ENCODE data around the gene TBATA. TPM values are rescaled to one million over a fixed set of nuclear protein-coding genes. Genes with fewer than 3 reads are reported as not detected.

TBATA gene
- total RNA-seq, 1 experiment from 2014 or later = not detected

DNA sequence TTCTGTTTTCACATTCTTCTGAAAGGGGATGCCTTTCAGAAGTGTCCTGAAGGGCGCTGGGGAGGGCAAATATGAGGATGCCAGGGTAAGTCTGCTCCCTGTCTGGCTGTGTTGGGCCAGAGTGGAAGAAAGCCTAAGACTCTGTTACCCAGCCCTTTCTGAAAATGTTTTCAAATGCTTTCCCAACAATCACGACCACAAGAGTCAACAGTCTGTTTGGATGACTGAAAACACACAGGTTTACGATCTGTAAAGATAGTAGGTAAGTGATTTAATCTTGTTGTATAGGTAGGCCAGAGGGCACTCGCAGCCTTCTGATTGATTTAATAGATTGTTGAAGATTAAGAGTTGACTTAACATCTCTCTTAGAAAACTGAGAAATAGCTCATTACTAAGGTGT lies 43.7 kb upstream of the TBATA start:
- POLR2A ChIA-PET = no interaction called here
- CTCF ChIA-PET = no interaction called here
- H3K27me3 Mint-ChIP-seq (ENCODE audit: low read depth) = no peaks in the 10 kb centered on the region

DNA sequence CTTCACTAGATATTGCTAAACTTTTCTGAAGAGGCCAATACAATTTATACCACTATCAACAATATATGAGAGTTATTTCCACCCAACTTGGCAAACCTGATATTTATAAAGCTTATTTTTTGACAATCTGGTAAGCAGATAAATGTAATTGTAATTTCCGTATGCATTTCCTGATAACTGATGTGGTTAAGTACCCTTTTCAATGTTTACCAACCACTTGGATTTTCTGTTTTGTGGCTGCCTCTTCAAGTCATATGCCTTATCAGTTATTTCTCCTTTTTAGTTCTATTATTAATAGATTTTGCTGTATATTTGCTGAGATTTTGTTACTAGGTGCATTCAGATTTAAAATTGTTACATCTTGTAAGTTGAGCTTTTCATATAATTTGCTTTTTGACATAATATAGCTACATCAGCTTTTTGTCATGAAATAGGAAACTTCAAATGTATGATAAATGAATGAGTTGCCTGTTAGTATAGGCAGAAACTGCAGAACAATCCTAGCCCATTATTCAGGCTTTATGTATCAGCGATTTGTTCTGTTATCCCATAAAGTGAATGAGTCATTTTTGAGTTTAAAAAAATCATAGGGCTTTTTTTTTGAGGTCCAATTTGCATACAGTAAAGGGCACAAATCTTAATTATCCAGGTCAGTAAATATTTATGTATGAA lies 42.0 kb upstream of the TBATA start:
- H3K4me3 Mint-ChIP-seq = no peak overlapping the region
- TF ChIP-seq, protein P1, sequence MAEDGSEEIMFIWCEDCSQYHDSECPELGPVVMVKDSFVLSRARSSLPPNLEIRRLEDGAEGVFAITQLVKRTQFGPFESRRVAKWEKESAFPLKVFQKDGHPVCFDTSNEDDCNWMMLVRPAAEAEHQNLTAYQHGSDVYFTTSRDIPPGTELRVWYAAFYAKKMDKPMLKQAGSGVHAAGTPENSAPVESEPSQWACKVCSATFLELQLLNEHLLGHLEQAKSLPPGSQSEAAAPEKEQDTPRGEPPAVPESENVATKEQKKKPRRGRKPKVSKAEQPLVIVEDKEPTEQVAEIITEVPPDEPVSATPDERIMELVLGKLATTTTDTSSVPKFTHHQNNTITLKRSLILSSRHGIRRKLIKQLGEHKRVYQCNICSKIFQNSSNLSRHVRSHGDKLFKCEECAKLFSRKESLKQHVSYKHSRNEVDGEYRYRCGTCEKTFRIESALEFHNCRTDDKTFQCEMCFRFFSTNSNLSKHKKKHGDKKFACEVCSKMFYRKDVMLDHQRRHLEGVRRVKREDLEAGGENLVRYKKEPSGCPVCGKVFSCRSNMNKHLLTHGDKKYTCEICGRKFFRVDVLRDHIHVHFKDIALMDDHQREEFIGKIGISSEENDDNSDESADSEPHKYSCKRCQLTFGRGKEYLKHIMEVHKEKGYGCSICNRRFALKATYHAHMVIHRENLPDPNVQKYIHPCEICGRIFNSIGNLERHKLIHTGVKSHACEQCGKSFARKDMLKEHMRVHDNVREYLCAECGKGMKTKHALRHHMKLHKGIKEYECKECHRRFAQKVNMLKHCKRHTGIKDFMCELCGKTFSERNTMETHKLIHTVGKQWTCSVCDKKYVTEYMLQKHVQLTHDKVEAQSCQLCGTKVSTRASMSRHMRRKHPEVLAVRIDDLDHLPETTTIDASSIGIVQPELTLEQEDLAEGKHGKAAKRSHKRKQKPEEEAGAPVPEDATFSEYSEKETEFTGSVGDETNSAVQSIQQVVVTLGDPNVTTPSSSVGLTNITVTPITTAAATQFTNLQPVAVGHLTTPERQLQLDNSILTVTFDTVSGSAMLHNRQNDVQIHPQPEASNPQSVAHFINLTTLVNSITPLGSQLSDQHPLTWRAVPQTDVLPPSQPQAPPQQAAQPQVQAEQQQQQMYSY (CRISPR knock-in tag; IDR thresholded peaks at IDR 0.05) = no peak
- TF ChIP-seq OVOL2 (CRISPR knock-in tag; IDR thresholded peaks at IDR 0.05; ENCODE audit: borderline replicate concordance) (no peak), ELF4 (CRISPR knock-in tag; IDR thresholded peaks at IDR 0.05; ENCODE audit: low read depth) (no peak), NFYB (CRISPR knock-in tag; conservative IDR thresholded peaks at IDR 0.05; ENCODE audit: low read depth) (no peak), NFE2L1 (CRISPR knock-in tag; IDR thresholded peaks at IDR 0.05) (no peak), ZNF396 (CRISPR knock-in tag; IDR thresholded peaks at IDR 0.05; ENCODE audit: borderline replicate concordance) (no peak), TCF7 (CRISPR knock-in tag; IDR thresholded peaks at IDR 0.05; ENCODE audit: low read depth) (no peak), ZNF121 (CRISPR knock-in tag; IDR thresholded peaks at IDR 0.05) (no peak), GRHL2 (CRISPR knock-in tag; IDR thresholded peaks at IDR 0.05; ENCODE audit: insufficient replicate concordance, severe bottlenecking) (no peak)
- TF ChIP-seq, protein P2, sequence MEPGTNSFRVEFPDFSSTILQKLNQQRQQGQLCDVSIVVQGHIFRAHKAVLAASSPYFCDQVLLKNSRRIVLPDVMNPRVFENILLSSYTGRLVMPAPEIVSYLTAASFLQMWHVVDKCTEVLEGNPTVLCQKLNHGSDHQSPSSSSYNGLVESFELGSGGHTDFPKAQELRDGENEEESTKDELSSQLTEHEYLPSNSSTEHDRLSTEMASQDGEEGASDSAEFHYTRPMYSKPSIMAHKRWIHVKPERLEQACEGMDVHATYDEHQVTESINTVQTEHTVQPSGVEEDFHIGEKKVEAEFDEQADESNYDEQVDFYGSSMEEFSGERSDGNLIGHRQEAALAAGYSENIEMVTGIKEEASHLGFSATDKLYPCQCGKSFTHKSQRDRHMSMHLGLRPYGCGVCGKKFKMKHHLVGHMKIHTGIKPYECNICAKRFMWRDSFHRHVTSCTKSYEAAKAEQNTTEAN (CRISPR knock-in tag; IDR thresholded peaks at IDR 0.05) = no peak
- TF ChIP-seq, protein P3, sequence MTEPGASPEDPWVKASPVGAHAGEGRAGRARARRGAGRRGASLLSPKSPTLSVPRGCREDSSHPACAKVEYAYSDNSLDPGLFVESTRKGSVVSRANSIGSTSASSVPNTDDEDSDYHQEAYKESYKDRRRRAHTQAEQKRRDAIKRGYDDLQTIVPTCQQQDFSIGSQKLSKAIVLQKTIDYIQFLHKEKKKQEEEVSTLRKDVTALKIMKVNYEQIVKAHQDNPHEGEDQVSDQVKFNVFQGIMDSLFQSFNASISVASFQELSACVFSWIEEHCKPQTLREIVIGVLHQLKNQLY (CRISPR knock-in tag; IDR thresholded peaks at IDR 0.05) = no peak
- TF ChIP-seq, protein P4, sequence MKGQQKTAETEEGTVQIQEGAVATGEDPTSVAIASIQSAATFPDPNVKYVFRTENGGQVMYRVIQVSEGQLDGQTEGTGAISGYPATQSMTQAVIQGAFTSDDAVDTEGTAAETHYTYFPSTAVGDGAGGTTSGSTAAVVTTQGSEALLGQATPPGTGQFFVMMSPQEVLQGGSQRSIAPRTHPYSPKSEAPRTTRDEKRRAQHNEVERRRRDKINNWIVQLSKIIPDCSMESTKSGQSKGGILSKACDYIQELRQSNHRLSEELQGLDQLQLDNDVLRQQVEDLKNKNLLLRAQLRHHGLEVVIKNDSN (CRISPR knock-in tag; IDR thresholded peaks at IDR 0.05) = no peak
- TF ChIP-seq, protein P5, sequence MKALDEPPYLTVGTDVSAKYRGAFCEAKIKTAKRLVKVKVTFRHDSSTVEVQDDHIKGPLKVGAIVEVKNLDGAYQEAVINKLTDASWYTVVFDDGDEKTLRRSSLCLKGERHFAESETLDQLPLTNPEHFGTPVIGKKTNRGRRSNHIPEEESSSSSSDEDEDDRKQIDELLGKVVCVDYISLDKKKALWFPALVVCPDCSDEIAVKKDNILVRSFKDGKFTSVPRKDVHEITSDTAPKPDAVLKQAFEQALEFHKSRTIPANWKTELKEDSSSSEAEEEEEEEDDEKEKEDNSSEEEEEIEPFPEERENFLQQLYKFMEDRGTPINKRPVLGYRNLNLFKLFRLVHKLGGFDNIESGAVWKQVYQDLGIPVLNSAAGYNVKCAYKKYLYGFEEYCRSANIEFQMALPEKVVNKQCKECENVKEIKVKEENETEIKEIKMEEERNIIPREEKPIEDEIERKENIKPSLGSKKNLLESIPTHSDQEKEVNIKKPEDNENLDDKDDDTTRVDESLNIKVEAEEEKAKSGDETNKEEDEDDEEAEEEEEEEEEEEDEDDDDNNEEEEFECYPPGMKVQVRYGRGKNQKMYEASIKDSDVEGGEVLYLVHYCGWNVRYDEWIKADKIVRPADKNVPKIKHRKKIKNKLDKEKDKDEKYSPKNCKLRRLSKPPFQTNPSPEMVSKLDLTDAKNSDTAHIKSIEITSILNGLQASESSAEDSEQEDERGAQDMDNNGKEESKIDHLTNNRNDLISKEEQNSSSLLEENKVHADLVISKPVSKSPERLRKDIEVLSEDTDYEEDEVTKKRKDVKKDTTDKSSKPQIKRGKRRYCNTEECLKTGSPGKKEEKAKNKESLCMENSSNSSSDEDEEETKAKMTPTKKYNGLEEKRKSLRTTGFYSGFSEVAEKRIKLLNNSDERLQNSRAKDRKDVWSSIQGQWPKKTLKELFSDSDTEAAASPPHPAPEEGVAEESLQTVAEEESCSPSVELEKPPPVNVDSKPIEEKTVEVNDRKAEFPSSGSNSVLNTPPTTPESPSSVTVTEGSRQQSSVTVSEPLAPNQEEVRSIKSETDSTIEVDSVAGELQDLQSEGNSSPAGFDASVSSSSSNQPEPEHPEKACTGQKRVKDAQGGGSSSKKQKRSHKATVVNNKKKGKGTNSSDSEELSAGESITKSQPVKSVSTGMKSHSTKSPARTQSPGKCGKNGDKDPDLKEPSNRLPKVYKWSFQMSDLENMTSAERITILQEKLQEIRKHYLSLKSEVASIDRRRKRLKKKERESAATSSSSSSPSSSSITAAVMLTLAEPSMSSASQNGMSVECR (CRISPR knock-in tag; IDR thresholded peaks at IDR 0.05; ENCODE audit: borderline replicate concordance) = no peak
- TF ChIP-seq, protein P6, sequence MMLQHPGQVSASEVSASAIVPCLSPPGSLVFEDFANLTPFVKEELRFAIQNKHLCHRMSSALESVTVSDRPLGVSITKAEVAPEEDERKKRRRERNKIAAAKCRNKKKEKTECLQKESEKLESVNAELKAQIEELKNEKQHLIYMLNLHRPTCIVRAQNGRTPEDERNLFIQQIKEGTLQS (CRISPR knock-in tag; conservative IDR thresholded peaks at IDR 0.05) = no peak
- H3K27ac Mint-ChIP-seq = no peak overlapping the region
- no peak for DNase-seq (ENCODE audit: low spot score)
- no peaks in the 10 kb centered on the region for H3K27me3 Mint-ChIP-seq (ENCODE audit: low read depth)
- POLR2A ChIA-PET = no interaction called here
- CTCF ChIA-PET = no interaction called here
- H3K9me3 Mint-ChIP-seq = no peaks in the 10 kb centered on the region
- 0 out of 2 replicates have a peak, but pooled peaks cover 4% of the 10 kb centered on the region for H3K4me1 Mint-ChIP-seq
- peaks cover 18% of the 10 kb centered on the region for H3K36me3 Mint-ChIP-seq
- no peak for ATAC-seq

More for the DNA sequence above, 43.7 kb upstream of the TBATA start:
- Mint-ChIP-seq H3K4me3 (no peak overlapping the region), H3K36me3 (peaks cover 17% of the 10 kb centered on the region), H3K4me1 (0 out of 2 replicates have a peak, but pooled peaks cover 4% of the 10 kb centered on the region), H3K9me3 (no peaks in the 10 kb centered on the region), H3K27ac (no peak overlapping the region)
- TF ChIP-seq, protein P2 (CRISPR knock-in tag; IDR thresholded peaks at IDR 0.05) = no peak
- no peak for TF ChIP-seq RELA (CRISPR knock-in tag; IDR thresholded peaks at IDR 0.05; ENCODE audit: borderline replicate concordance)
- ATAC-seq (no peak), DNase-seq (ENCODE audit: low spot score) (no peak)
